AG04450 (cell line): Measurements from ENCODE around the gene INHBA. TPM values are rescaled to one million over a fixed set of nuclear protein-coding genes. Genes with fewer than 3 reads are reported as not detected.
A peak's percentile ranks its signal among the peaks of the same experiment; 100 is the strongest.

Experiments used
- CTCF ChIA-PET: fragments of 300-600, 350-600 bp; formaldehyde crosslinking; extraction: SDS; loops from one replicate; lab custom pipeline; 2022; ENCODE audit warnings: antibody characterized with exemption, inconsistent platforms; lab: Charles Lee
- POLR2A ChIA-PET: fragments of 350-600 bp; formaldehyde crosslinking; extraction: SDS; loops from one replicate; lab custom pipeline; 2021; ENCODE audit warnings: antibody characterized with exemption, inconsistent platforms; lab: Yijun Ruan, JAX
- DNase-seq: peaks from one replicate; pipeline ENCODE4 v3.0.0-alpha.2; 2011; ENCODE audit warnings: low read depth, low spot score
- H3K27ac ChIP-seq: one replicate; pipeline ENCODE4 v1.5.1; 2012; ENCODE audit warnings: low read depth, low read length, control low read depth
- H3K27me3 ChIP-seq: one replicate; pipeline ENCODE4 v1.6.0; 2012; ENCODE audit warnings: low read length; ENCODE audit not compliant: control insufficient read depth, insufficient read depth
- H3K4me3 ChIP-seq: 2 replicates; pipeline ENCODE4 v1.5.1; 2011; ENCODE audit warnings: mild to moderate bottlenecking, low read depth, low read length, control low read depth
- H3K9me3 ChIP-seq: 2 replicates; pipeline ENCODE4 v1.5.1; 2012; ENCODE audit warnings: low read length; ENCODE audit not compliant: control insufficient read depth, insufficient read depth
- polyA plus RNA-seq: library from polyadenylated mRNA; depleted of rRNA; stranded (reverse); fragments of >200 nt; gene quantifications from 2 replicates; pipeline ENCODE4 v1.2.3, GENCODE V29; 2011
- TF ChIP-seq, protein P1 (sequence below): IDR thresholded peaks from 2 replicates; pipeline ENCODE4 v1.5.1; 2011; ENCODE audit warnings: low read depth, low read length, control low read depth, inconsistent platforms

The INHBA gene
- polyA plus RNA-seq, 1 experiment = 28.5 TPM

DNA sequence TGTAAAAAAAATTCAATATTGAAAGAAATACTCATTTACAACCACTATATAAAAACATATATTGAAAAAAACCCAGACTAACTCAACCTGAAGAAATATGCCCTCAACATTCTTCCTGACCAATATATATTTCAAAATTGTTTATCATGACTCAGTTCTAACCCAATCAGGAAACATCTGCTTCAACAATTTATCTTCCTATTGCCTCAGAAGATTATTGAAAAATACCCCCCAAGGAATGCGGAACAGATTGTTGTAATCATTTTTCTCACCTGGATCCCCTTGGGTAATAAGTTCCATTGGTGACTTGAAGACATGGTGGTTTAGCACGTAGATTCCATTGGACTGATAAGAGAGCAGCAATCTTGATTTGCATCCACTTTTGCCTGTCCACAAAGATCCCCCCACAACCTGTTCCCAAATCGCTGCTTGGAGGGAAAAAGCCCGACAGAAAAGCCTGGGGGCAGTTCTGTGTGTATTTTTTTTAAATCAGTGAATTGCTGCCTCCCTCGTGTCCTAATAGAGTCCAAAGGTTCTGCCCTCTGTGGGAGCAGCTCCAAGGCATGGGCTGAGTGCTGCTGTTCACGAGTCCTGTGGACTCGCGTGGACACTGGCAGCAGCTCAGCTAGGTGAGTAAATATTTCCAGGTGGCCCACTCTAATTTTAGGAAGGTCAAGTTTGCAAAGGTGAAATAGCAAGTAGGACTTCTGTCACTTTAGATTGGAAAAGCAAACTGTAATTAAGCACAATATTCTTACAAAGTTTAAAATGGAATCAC is 5.9 kb upstream of the INHBA start:
- POLR2A ChIA-PET = interaction anchor here (0.9 kb wide), 1 partner anchor 178 kb away, joined by 3 read pairs; no protein-coding TSS in a partner anchor
- CTCF ChIA-PET = interaction anchor here (0.6 to 4.5 kb wide), 5 partner anchors 12 to 1379 kb away, joined by 3 to 24 read pairs (median 3); no protein-coding TSS in a partner anchor

DNA sequence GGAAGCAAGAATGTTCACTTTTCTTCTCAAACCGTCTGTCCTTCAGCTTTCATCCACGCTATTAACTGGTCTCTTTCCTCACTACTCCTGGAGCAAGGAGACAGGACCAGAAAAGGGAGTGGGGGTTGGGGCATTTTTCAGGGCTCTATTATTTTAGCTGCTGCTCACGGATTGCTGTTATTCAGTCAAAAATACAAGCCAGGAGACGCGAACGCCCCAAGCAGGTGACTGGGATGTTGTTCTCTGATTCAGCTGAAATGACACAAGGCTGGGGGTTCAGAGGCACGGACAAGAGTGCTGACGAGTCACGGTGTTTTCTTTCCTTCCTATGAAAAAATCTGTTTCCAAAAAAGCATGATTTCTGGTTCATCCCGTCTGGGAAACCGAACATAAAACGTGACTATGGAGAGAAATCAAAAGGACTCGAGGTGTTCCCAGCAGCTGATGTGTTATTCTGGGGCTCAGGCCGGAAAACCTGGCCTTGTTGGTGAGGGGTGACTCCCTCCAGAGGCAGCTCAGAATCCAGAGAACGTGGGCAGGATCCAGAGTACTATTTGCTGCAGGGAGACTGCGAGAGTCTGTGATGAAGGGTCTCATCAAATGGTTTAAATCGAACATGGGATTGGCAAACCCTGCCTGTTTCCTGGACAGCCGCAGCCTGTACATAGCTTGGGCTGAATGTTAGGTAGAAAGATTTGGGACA is 3.5 kb upstream of the INHBA start:
- Histone ChIP-seq H3K4me3 (peak overlapping the region; percentile 68; the same call in 1 of the 2 replicates), H3K9me3 (no peaks in the 10 kb centered on the region), H3K27me3 (no peaks in the 10 kb centered on the region), H3K27ac (no peak overlapping the region)
- CTCF ChIA-PET = interaction anchor here (0.6 to 4.6 kb wide), 10 partner anchors 9 to 1474 kb away, joined by 3 to 30 read pairs (median 11); no protein-coding TSS in a partner anchor
- POLR2A ChIA-PET = interaction anchor here (1.2 kb wide), 1 partner anchor 180 kb away, joined by 4 read pairs; no protein-coding TSS in a partner anchor
- TF ChIP-seq, protein P1, sequence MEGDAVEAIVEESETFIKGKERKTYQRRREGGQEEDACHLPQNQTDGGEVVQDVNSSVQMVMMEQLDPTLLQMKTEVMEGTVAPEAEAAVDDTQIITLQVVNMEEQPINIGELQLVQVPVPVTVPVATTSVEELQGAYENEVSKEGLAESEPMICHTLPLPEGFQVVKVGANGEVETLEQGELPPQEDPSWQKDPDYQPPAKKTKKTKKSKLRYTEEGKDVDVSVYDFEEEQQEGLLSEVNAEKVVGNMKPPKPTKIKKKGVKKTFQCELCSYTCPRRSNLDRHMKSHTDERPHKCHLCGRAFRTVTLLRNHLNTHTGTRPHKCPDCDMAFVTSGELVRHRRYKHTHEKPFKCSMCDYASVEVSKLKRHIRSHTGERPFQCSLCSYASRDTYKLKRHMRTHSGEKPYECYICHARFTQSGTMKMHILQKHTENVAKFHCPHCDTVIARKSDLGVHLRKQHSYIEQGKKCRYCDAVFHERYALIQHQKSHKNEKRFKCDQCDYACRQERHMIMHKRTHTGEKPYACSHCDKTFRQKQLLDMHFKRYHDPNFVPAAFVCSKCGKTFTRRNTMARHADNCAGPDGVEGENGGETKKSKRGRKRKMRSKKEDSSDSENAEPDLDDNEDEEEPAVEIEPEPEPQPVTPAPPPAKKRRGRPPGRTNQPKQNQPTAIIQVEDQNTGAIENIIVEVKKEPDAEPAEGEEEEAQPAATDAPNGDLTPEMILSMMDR = no peak
- no peak for DNase-seq

More for the DNA sequence above, 5.9 kb upstream of the INHBA start:
- DNase-seq = no peak
- TF ChIP-seq, protein P1 = no peak
- Histone ChIP-seq H3K27me3 (no peaks in the 10 kb centered on the region), H3K27ac (no peak overlapping the region), H3K4me3 (no peak overlapping the region), H3K9me3 (no peaks in the 10 kb centered on the region)

DNA sequence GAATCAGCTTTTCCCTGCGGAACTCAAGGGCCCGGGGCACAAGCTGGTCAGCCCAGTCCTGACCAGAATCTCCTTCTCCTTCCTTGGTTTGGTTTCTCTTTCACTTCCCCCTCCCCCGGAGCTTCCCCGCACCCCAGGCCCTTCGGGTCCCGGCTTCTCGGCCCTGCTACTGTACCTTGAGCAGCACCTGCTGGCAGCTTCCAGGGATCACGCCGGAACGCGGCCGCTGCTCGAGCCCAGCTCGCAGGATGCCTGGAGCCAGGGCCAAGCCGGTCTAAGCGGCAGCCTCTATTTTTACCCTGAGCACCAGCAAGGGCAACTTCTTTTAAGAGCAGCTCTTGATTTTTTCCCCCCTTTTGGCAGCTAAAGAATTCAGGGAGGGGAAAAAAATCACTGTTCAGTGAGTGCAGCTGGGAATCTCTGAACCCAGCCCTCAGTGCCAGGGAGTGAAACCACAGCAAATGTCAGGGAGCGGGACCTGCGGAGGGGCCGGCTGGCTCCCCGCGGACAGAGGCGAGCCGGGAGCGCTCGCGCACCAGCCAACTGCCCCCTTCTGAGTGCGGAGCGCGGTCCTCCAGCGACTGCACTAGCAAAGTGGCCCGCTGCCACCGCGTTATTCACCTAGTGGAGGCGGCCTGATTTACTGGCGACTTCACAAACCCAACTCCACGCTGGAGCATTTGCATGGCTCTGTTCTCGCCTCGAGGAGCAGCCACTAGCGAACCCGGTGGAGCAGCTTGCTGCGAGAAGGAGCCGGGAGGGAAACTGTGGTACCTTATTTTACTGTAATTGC is 2.4 kb upstream of the INHBA start:
- Histone ChIP-seq H3K27me3 (no peaks in the 10 kb centered on the region), H3K27ac (peak overlapping the region; percentile 91), H3K4me3 (peak overlapping the region; percentile 68), H3K9me3 (no peaks in the 10 kb centered on the region; the same call in 1 of the 2 replicates)
- ChIA-PET POLR2A (interaction anchor here (0.6 to 1.5 kb wide), 5 partner anchors 181 to 1299 kb away, joined by 4 to 6 read pairs (median 4); no protein-coding TSS in a partner anchor), CTCF (interaction anchor here (0.6 to 4.6 kb wide), 32 partner anchors 9 to 1472 kb away, joined by 3 to 30 read pairs (median 4); no protein-coding TSS in a partner anchor)
- peak; percentile 88 for DNase-seq
- TF ChIP-seq, protein P1 = peak; percentile 89

DNA sequence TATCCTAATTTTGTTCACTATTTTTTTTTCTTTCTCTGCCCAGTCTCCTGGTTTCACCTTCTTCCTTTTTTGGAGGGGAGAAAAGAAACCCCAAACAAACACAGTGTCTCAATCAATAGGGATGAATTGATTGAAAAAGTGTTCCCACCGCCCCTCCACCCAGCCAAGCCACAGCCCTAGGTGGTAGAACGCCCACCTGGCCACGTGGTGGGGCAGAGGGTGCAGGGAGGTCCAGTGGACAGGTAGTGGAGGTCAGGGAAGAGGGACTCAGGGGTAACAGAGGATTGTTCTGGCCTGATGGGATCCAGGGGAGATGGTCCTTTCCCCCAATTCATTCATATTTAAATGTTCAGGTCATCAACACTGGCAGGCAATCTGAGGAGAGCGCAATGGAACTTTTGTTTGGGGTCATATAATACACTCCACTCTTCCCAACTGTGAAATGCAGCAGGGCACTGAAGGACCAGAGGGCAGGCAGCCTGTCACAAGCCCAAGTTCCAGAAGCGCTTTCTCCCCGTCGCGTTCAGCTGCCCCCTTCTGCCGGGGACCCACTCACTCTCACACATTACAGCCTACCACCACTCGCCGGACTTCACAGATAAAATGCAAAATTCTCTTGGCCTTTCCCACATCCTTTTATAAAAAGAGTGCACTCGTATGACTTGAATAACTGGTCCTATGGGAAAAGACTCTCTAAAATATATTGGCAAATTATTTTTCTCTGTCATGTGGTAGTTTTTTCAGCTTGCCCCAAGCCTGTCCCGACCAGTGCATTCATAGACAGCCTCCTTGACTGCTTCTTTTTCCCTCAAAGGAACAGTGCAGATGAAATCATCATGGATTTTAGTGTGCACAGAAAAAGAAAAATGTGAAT is 1.6 kb downstream of the INHBA start:
- POLR2A ChIA-PET = interaction anchor here (0.6 to 0.7 kb wide), 3 partner anchors 240 to 1457 kb away, joined by 3 to 4 read pairs (median 3); no protein-coding TSS in a partner anchor
- no peaks in the 10 kb centered on the region for H3K27me3 ChIP-seq
- CTCF ChIA-PET = interaction anchor here (0.7 kb wide), 1 partner anchor 1089 kb away, joined by 5 read pairs; no protein-coding TSS in a partner anchor
- no peak for DNase-seq
- H3K27ac ChIP-seq = peak overlapping the region; percentile 70
- TF ChIP-seq, protein P1 = no peak
- H3K4me3 ChIP-seq = peak overlapping the region; percentile 81
- no peaks in the 10 kb centered on the region; the same call in 1 of the 2 replicates for H3K9me3 ChIP-seq
